ENCODE data around the gene INPP5A. TPM values are rescaled to one million over a fixed set of nuclear protein-coding genes. Genes with fewer than 3 reads are reported as not detected.
"Not testable (repeated sequence)": the region's sequence is repeated elsewhere in the genome, so short reads cannot be mapped to it uniquely, and the experiment has no call there.

Gene INPP5A
- polyA plus RNA-seq, 3 donors: 7.4 to 25.0 (median 17.5) TPM

DNA sequence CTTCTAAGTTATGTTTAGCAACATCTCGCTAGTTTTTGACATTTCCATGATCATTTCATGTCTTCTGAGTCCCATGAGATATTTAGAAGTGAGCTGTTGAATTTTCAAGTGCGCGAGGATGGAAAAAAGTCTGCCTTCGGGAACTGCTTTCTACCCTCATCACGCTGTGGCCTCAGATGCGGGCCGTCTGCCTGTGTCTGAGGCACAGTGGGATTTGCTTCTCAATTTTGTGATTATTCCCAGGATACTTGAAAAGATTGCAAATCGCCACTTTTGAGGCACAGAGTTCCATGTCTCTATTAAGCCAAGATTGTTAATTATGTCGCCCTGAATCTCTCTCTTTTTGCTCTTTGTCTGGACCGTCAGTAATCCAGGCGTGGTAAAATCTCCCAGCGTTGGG is 279.1 kb downstream of the INPP5A start:
- 80 to 82% (median 81%) methylated on average over 12 of the region's 12 CpGs for WGBS, 3 donors

DNA sequence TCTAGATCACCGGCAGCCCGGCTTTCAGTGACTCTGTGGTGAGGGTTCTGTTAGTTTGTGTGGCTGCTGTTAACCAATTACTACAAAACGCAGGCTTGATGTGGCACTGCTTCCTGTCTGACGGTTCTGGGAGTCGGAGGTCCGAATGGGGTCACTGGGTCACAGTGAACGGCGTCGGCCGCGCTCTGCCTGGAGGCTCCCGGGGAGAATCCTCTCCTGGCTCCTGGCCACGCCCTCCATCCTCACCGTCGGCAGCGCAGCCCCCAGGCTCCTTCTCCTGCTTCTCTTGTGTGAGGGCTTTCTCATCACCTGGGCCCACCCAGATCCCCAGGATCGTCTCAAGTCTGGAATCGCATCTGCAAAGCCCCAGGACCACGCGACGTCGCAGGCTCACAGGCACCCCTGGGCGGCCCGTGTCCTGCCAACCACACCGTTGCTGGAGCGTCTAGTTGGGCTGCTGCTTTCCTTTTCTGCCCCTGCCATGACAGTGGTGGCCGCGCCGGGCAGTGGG is 280.2 kb downstream of the INPP5A start:
- WGBS, 3 donors: 80 to 82% (median 80%) methylated on average over 28 to 29 of the region's 29 CpGs

More for the DNA sequence above, 279.1 kb downstream of the INPP5A start:
- H3K27ac ChIP-seq (ENCODE audit: low read depth, low read length): no peak overlapping the region

DNA sequence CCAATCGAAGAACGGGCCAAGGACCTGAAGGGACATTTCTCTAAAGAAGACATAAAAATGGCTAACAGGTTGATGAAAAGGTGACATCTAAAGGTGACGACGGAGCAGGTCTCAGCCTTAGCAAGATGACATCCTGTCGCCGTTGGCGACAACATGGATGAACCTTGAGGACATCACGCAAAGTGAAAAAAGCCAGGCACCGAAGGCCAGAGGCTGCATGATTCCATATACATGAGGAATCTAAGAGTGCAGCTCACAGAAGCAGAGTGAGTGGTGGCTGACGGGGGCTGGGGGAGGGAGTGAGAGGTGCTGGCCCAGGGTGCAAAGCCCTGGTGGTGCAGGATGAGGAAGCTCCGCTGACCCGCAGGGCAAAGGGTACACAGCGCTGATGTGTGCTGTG is 282.5 kb downstream of the INPP5A start:
- no peak overlapping the region for H3K27ac ChIP-seq (ENCODE audit: low read depth, low read length)
- WGBS, 3 donors: 86 to 92% (median 88%) methylated on average over 13 of the region's 13 CpGs

More for the DNA sequence above, 280.2 kb downstream of the INPP5A start:
- H3K27ac ChIP-seq (ENCODE audit: low read depth, low read length): no peak overlapping the region

DNA sequence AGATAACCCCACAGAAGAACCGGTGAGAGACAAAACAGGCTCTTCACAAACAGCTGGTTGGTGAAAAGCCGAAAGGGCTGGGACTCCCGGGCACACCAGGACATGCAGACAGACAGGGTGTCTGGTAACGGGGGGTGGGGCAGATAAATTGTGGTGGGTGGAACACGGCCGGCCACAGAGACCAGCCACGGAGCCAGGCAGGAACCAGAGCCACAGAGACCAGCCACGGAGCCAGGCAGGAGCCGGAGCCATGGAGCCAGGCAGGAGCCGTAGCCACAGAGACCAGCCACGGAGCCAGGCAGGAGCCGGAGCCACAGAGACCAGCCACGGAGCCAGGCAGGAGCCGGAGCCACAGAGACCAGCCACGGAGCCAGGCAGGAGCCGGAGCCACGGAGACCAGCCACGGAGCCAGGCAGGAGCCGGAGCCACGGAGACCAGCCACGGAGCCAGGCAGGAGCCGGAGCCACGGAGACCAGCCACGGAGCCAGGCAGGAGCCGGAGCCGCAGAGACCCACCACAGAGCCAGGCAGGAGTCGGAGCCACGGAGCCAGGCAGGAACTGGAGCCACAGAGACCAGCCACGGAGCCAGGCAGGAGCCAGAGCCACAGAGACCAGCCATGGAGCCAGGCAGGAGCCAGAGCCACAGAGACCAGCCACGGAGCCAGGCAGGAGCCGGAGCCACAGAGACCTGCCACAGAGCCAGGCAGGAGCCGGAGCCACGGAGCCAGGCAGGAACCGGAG is 288.4 kb downstream of the INPP5A start:
- WGBS, 3 donors: 88 to 97% (median 93%) methylated on average over 31 to 34 of the region's 34 CpGs
- H3K27ac ChIP-seq (ENCODE audit: low read depth, low read length): not testable (repeated sequence)

DNA sequence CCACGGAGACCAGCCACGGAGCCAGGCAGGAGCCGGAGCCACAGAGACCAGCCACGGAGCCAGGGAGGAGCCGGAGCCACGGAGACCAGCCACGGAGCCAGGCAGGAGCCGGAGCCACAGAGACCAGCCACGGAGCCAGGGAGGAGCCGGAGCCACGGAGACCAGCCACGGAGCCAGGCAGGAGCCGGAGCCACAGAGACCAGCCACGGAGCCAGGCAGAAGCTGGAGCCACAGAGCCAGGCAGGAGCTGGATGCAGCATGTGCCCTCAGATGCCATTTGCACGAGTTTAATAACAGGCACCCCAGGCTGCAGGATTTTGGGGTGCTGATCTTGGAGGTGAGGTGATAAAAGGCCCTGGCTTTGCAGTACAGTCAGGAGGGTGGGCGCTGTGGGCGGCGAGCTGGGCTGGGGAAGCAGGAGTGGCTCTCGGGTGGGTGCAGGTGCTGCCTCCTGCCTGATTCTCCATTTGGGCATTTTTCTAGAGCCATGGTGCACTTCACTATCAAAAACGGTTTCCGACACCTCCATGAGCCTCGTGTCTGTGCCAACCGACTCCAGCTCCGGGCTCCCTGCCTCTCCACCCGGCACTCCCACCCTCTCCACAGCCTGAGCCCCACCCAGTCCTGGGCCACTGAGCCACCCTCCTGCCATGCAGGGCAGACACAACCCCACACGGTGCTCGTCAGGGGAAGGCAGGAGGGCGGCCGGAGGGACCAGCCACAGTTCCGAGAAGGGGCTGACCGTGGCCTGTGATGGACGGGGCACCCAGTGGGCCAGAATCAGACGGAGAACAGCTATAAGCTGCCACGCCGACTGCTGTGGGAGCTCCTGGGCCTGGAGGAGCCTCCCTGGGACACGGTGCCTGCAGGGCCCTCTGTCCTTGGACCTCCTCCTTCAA is 289.2 kb downstream of the INPP5A start:
- no peak overlapping the region for H3K27ac ChIP-seq (ENCODE audit: low read depth, low read length)
- WGBS, 3 donors: 89 to 96% (median 94%) methylated on average over 31 to 36 of the region's 36 CpGs

DNA sequence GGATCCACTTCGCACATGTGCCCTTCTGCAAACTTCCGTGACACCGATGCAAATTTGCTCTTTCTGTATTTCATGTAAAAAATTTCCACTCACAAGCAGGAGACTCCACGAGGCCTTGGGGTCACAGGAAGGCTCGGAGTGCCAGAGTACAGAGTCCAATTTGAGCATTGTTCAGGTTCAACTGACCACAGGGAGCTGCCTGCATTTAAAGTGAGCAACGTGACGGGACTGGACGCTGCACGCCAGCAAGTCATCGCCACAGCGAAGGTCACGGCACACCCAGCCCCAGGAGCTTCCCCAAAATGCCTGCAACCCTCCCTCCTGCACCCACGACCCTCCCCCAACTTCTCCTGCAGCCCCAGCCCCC is 289.8 kb downstream of the INPP5A start:
- H3K27ac ChIP-seq (ENCODE audit: low read depth, low read length): no peak overlapping the region
- 72 to 78% (median 77%) methylated on average over 13 of the region's 13 CpGs for WGBS, 3 donors

DNA sequence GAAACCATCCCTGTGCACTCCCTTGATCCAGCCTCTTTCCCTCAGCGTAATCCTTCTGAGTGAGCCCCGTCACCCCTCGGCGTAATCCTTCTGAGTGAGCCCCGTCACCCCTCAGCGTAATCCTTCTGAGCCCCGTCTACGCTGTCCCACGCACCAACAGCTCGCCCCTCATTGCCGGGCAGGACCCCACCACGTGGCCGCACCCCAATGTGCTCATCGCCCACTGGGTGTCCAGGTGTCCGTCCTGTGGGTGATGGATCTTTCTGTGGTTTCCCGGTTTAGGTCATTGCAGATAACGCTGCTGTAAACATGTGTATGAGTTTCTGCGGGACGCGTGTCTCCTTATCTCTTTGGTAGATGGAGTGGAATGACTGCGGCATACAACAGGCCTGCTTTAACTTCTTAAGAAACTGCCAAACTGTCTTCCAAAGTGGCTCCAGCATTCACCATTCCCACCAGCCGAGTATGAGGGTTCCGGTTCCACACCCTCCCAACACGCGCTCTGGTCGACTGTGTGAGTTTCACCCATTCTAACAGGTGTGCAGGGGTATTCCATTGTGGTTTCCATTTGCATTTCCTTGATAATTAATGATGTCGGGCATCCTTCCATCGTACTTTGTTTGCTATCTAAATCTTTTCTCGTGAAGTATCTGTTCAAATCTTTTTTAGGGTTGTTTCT is 290.4 kb downstream of the INPP5A start:
- 79 to 87% (median 81%) methylated on average over 29 of the region's 29 CpGs for whole genome bisulfite sequencing, 3 donors
- no peak overlapping the region for H3K27ac ChIP-seq (ENCODE audit: low read depth, low read length)

DNA sequence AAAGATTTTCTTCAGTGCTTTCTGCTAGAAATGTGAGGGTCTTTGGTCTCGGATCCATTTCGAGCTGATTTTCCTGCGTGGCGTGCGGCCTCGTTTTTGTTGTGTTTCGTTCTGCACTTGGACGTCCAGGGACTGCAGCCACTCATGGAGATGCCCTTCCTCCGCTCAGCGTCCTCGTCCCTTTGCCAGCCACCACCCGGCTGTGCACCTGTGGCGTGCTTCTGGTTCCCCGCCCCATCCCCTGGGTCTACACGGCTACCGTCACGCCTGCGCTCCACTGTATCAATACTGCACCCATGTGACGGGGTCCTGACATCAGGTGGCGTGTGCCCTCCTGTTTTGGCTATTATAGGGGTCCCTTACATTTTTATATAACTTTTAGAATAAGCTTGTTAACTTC is 291.1 kb downstream of the INPP5A start:
- WGBS, 3 donors: 88 to 92% (median 90%) methylated on average over 20 of the region's 20 CpGs
- H3K27ac ChIP-seq (ENCODE audit: low read depth, low read length): no peak overlapping the region

DNA sequence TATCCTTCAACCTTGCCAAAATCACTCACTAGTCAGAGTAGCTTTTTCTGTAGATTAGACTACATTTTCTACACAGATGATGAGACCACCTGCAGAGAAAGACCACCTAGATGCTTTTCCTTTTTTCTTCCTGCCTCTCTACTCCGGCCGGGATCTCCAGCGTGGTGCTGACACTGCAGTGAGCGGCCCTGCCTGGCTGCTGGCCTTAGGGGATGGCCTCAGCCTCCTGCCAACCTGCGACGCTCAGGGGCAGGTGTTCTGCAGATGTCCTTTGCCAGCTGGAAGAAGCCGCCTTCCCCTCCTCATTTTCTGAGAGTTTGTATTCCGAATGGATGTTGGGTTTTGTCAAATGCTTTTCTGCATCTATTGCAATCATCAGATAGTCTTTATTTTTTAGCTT is 291.8 kb downstream of the INPP5A start:
- H3K27ac ChIP-seq (ENCODE audit: low read depth, low read length): no peak overlapping the region
- 66 to 73% (median 70%) methylated on average over 8 of the region's 8 CpGs for WGBS, 3 donors

DNA sequence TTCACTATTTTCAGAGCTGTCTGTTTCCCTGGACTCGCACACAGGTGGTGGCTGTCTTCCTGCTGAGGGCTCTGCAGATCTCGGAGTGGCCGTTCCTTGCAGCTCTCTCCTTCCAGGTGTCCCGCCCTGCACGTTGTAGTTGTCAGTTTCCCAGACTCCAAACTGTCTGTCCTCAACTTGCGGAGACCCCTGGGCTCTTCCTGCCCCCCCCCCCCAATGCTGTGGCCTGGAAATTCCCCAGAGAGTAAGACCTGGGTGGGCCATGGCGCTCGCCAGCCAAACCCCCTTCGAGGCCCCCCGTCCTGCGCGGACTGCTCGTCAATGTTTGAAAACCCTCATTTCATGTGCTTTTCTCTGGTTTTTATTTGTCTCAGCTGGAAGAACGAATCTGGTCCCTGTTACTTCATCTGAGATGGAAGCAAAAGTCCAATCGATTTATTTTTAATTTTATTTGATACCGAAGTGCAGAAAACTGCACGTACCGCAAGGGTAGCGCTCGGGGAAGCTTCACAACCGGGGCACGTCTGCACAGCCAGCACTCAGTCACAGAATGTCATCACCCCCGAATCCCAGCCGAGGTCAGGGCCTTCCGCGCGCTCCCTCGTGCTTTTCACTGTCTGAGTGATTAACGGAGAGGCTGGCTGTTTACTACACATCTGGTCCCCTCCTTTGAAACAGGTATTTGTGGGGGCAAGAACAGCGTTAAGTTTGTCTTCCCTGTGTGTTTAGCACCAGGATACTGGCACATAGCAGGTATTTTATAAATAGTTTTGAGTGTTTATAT is 294.8 kb downstream of the INPP5A start:
- no peak overlapping the region for H3K27ac ChIP-seq (ENCODE audit: low read depth, low read length)
- WGBS, 3 donors: 38 to 45% (median 40%) methylated on average over 30 of the region's 30 CpGs

Other genes with a start within 250 kb of the INPP5A start
- gene STK32C, start 229.8 kb upstream of the INPP5A start, polyA plus RNA-seq: 10 to 100 TPM in 1 of 3 donors, 1 to 10 TPM in 2; 7.0 to 12.1 (median 7.2) TPM
- 1 to 10 TPM; 3.4 to 6.1 (median 5.0) TPM for gene LRRC27, start 205.6 kb upstream of the INPP5A start, polyA plus RNA-seq
- gene PWWP2B, start 140.6 kb upstream of the INPP5A start, polyA plus RNA-seq: 10 to 100 TPM in 2 of 3 donors, 1 to 10 TPM in 1; 9.2 to 33.1 (median 17.2) TPM
- 1 to 10 TPM in 1 of 3 donors, under 1 TPM in 1, not detected in 1; 0.06 to 1.2 TPM for gene NKX6-2, start 248.4 kb downstream of the INPP5A start, polyA plus RNA-seq